Measurements from ENCODE around the gene COPZ2. TPM values are rescaled to one million over a fixed set of nuclear protein-coding genes. Genes with fewer than 3 reads are reported as not detected.
"Not testable (repeated sequence)": the region's sequence is repeated elsewhere in the genome, so short reads cannot be mapped to it uniquely, and the experiment has no call there.

COPZ2 gene, protein sequence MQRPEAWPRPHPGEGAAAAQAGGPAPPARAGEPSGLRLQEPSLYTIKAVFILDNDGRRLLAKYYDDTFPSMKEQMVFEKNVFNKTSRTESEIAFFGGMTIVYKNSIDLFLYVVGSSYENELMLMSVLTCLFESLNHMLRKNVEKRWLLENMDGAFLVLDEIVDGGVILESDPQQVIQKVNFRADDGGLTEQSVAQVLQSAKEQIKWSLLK
- total RNA-seq (5.5 TPM), polyA plus RNA-seq (16.3 TPM)
- long read RNA-seq, donor 1, result 0 reads
- long read RNA-seq, donor 2, result 0 reads
- long read RNA-seq, donor 3, partial matches to known transcripts, result 0 of 2 reads
- long read RNA-seq, donor 3, other reads (novel, unspliced or antisense), result 0 of 2 reads
- long read RNA-seq, donor 4, partial matches to known transcripts, result 0 of 4 reads
- long read RNA-seq, donor 4, other reads (novel, unspliced or antisense), result 0 of 4 reads
- long read RNA-seq, donor 5, partial matches to known transcripts, result 0 of 4 reads
- long read RNA-seq, donor 5, other reads (novel, unspliced or antisense), result 0 of 4 reads
- long read RNA-seq, donor 6, result 0 reads
- long read RNA-seq, donor 7, partial matches to known transcripts, result 0 of 2 reads
- long read RNA-seq, donor 7, other reads (novel, unspliced or antisense), result 0 of 2 reads
- long read RNA-seq, donor 8, result 0 reads
- long read RNA-seq, donor 9, partial matches to known transcripts, result 0 of 1 reads
- long read RNA-seq, donor 9, other reads (novel, unspliced or antisense), result 0 of 1 reads
- long read RNA-seq, donor 10, result 0 reads

DNA sequence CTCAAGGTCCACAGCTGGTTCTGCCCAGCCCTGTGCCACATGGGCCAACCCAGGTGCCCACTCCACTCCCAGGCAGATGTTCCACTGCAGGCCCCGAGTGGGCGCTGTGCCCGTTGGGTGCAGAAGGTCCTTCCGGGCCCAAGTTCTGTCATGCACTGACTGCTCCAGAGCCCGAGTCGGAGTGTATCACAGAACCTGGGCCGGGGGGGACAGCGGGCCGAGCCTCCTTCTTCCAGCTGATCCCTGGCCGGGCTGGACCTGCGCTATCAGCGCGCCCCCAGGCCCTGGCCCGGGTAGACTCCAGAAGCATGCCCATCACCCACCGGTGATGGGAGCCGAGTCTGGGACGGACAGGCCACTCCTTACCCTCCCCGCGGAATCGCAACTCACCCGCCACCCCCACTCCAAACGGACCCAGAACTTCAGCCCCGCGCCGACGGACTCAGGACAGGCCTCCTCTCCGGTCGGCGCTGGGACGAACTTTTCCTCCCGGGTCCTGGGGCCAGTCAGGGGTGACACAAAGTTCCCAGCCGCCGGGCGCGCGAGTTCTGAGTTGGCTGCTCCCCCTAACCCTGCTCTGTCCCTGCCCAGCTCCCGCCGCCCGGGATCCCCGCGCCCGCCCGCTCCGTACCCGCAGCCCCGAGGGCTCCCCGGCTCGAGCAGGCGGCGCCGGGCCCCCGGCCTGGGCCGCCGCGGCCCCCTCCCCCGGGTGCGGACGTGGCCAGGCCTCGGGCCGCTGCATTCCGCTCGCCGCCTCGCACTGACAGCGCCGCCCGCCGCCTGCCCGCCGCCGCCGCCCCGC is at the start of gene COPZ2:
Gene COPZ2 (minus strand): TSS at position 762 of the 802 bp plus-strand sequence. CDS start 20 bp downstream, at position 742.
- Histone ChIP-seq H3K27ac (ENCODE audit: low read depth in 1 of 2, low read length in 1 of 2) (no peak within 1 kb of the TSS), H3K4me1 (ENCODE audit: control insufficient read depth in 2 of 2, insufficient read depth in 2 of 2, low read length in 2 of 2) (peaks cover 4 to 12% of the 10 kb centered on the region in 2 donors), H3K27me3 (ENCODE audit: control insufficient read depth in 2 of 2, insufficient read depth in 1 of 2, low read length in 1 of 2) (peaks cover 24 to 87% of the 10 kb centered on the region in 2 donors), H3K36me3 (ENCODE audit: control insufficient read depth in 2 of 2, insufficient read depth in 2 of 2, low read length in 1 of 2) (no peaks in the 10 kb centered on the region), H3K9me3 (ENCODE audit: control insufficient read depth in 2 of 2, insufficient read depth in 1 of 2, low read length in 1 of 2) (peaks cover 0 to 3% of the 10 kb centered on the region in 2 donors), H3K4me3 (ENCODE audit: low read length in 2 of 2) (peak within 1 kb of the TSS; percentile 39 to 60)
- 3% methylated on average over 73 of the region's 73 CpGs for WGBS
- DNase-seq (ENCODE audit: low read depth in 6 of 9, low spot score in 9 of 9), result peak in 1 of 9 donors; percentile 49

DNA sequence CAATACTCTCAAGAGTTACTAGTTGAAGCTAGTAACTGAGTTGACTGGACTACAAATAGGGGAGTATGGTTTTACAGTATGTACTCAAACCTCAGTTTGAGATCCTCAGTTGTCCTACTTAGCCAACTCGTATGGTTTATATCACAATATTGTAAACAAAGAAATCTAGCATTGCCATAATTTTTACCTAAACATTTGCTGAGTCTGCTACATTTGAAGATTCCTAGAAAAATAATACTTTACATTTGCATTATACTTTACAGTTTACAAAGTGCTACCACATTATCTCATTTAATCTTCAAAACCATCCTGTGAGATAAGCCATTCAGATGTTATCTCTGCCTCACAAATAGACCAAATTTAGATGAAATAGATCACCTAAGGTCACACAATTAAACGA is 47.3 kb upstream of the COPZ2 start:
- DNase-seq (ENCODE audit: low read depth in 6 of 9, low spot score in 9 of 9), result no peak
- H3K27ac ChIP-seq (ENCODE audit: low read depth in 1 of 2, low read length in 1 of 2), result no peak overlapping the region
- 79% methylated on average over 2 of the region's 2 CpGs for WGBS

DNA sequence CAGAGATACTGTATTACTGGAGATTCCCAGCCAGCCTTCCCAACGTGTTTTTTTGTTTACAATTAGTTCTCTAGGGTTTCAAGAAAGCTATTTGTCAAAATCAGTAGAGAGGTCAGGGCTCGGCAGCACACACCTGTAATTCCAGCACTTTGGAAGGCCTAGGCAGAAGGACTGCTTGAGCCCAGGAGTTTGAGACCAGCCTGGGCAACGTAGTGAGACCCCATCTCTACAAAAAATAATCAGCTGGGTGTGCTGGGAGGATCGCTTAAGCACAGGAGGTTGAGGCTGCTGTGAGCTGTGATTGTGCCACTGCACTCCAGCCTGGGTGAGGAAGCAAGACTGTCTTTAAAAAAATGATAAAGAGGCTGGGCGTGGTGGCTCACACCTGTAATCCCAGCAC is 44.3 kb upstream of the COPZ2 start:
- no peaks in the 10 kb centered on the region for H3K4me1 ChIP-seq (ENCODE audit: control insufficient read depth in 2 of 2, insufficient read depth in 2 of 2, low read length in 2 of 2)
- 95% methylated on average over 5 of the region's 5 CpGs for WGBS
- no peak for DNase-seq (ENCODE audit: low read depth in 6 of 9, low spot score in 9 of 9)
- peaks cover 3 to 4% of the 10 kb centered on the region in 2 donors for H3K36me3 ChIP-seq (ENCODE audit: control insufficient read depth in 2 of 2, insufficient read depth in 2 of 2, low read length in 1 of 2)
- H3K27ac ChIP-seq (ENCODE audit: low read depth in 1 of 2, low read length in 1 of 2), result no peak overlapping the region
- H3K9me3 ChIP-seq (ENCODE audit: control insufficient read depth in 2 of 2, insufficient read depth in 1 of 2, low read length in 1 of 2), result no peaks in the 10 kb centered on the region
- no peaks in the 10 kb centered on the region for H3K27me3 ChIP-seq (ENCODE audit: control insufficient read depth in 2 of 2, insufficient read depth in 1 of 2, low read length in 1 of 2)
- H3K4me3 ChIP-seq (ENCODE audit: low read length in 2 of 2), result no peak overlapping the region

More for the DNA sequence above, 47.3 kb upstream of the COPZ2 start:
- no peaks in the 10 kb centered on the region for H3K9me3 ChIP-seq (ENCODE audit: control insufficient read depth in 2 of 2, insufficient read depth in 1 of 2, low read length in 1 of 2)
- H3K36me3 ChIP-seq (ENCODE audit: control insufficient read depth in 2 of 2, insufficient read depth in 2 of 2, low read length in 1 of 2), result peaks cover 0 to 3% of the 10 kb centered on the region in 2 donors
- H3K27me3 ChIP-seq (ENCODE audit: control insufficient read depth in 2 of 2, insufficient read depth in 1 of 2, low read length in 1 of 2), result no peaks in the 10 kb centered on the region
- H3K4me1 ChIP-seq (ENCODE audit: control insufficient read depth in 2 of 2, insufficient read depth in 2 of 2, low read length in 2 of 2), result no peaks in the 10 kb centered on the region
- no peak overlapping the region for H3K4me3 ChIP-seq (ENCODE audit: low read length in 2 of 2)

DNA sequence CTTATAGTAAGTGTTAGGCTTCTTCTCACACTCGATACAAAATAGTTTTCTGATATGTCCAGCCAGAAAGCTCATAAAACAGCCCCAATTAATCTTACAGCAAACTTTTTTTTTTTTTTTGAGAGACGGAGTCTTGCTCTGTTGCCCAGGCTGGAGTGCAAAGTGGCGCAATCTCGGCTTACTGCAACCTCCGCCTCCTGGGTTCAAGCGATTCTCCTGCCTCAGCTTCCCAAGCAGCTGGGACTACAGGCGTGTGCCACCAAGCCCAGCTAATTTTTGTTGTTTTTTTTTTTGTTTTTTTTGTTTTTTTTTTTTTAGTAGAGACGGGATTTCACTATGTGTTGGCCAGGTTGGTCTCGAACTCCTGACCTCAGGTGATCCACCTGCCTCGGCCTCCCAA is 39.6 kb upstream of the COPZ2 start:
- H3K4me3 ChIP-seq (ENCODE audit: low read length in 2 of 2); DNase-seq (ENCODE audit: low read depth in 6 of 9, low spot score in 9 of 9); H3K9me3 ChIP-seq (ENCODE audit: control insufficient read depth in 2 of 2, insufficient read depth in 1 of 2, low read length in 1 of 2); H3K27ac ChIP-seq (ENCODE audit: low read depth in 1 of 2, low read length in 1 of 2); H3K4me1 ChIP-seq (ENCODE audit: control insufficient read depth in 2 of 2, insufficient read depth in 2 of 2, low read length in 2 of 2); H3K27me3 ChIP-seq (ENCODE audit: control insufficient read depth in 2 of 2, insufficient read depth in 1 of 2, low read length in 1 of 2): not testable (repeated sequence)
- WGBS, result 98% methylated on average over 10 of the region's 10 CpGs
- H3K36me3 ChIP-seq (ENCODE audit: control insufficient read depth in 2 of 2, insufficient read depth in 2 of 2, low read length in 1 of 2), result peaks cover 19 to 38% of the 10 kb centered on the region in 2 donors

DNA sequence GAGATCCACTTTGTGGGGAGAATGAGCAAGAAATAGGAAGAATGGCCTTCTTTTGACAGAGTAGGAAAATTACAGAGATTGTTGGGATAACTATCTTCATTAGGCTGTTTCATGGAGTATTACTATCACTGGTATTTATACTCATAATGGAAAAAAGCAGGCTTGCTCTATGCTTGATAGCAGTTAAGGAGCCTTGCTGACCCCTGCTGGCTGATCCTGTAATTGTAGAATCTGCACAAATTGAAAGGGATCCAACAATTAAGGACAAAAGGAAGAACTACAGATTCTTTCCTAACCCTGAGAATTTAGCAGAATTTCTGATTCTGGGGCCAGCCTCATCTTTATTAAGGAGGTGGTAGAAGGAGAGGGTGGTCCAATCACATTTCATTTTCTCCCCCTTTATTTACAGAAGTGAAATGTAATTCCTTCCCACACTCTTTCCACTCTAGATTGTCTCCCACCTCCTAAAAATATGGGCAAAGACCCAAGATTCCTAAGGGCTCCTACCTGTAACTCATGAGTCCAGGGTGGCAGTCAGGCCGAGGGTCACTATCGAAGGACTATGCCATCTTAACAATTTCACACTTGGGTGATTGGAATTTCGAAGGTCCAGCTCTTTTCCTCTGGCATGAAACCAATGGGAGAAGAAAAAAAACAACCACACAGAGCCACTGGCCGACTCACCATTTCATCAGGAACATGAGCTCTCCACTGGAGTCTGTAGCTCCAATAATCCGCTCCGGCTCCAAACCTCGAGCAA is 36.9 kb upstream of the COPZ2 start:
- Histone ChIP-seq H3K9me3 (ENCODE audit: control insufficient read depth in 2 of 2, insufficient read depth in 1 of 2, low read length in 1 of 2) (no peaks in the 10 kb centered on the region), H3K27me3 (ENCODE audit: control insufficient read depth in 2 of 2, insufficient read depth in 1 of 2, low read length in 1 of 2) (no peaks in the 10 kb centered on the region), H3K4me3 (ENCODE audit: low read length in 2 of 2) (no peak overlapping the region), H3K27ac (ENCODE audit: low read depth in 1 of 2, low read length in 1 of 2) (no peak overlapping the region), H3K36me3 (ENCODE audit: control insufficient read depth in 2 of 2, insufficient read depth in 2 of 2, low read length in 1 of 2) (peaks cover 38 to 62% of the 10 kb centered on the region in 2 donors), H3K4me1 (ENCODE audit: control insufficient read depth in 2 of 2, insufficient read depth in 2 of 2, low read length in 2 of 2) (no peaks in the 10 kb centered on the region)
- DNase-seq (ENCODE audit: low read depth in 6 of 9, low spot score in 9 of 9), result peak; percentile 26 to 81 (median 59)
- whole genome bisulfite sequencing, result 93% methylated on average over 7 of the region's 7 CpGs

DNA sequence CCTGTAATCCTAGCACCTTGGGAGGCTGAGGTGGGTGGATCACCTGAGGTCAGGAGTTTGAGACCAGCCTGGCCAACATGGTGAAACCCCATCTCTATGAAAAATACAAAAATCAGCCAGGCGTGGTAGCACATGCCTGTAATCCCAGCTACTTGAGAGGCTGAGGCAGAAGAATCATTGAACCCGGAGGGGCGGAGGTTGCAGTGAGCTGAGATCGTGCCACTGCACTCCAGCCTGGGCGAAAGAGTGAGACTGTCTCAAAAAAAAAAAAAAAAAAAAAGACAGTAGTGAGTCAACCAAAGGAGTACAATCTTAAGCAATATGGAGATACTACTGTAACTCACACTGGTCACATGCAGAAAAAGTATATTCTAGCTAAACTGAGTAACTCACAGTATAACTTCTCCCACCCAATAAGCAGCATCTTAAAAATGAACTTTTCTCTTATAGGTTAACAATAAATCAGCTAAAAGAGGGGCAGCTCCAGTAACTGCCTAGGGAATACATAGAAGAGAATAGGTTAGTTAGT is 36.0 kb upstream of the COPZ2 start:
- H3K27me3 ChIP-seq (ENCODE audit: control insufficient read depth in 2 of 2, insufficient read depth in 1 of 2, low read length in 1 of 2); H3K4me3 ChIP-seq (ENCODE audit: low read length in 2 of 2); DNase-seq (ENCODE audit: low read depth in 6 of 9, low spot score in 9 of 9); H3K4me1 ChIP-seq (ENCODE audit: control insufficient read depth in 2 of 2, insufficient read depth in 2 of 2, low read length in 2 of 2); H3K9me3 ChIP-seq (ENCODE audit: control insufficient read depth in 2 of 2, insufficient read depth in 1 of 2, low read length in 1 of 2): not testable (repeated sequence)
- H3K36me3 ChIP-seq (ENCODE audit: control insufficient read depth in 2 of 2, insufficient read depth in 2 of 2, low read length in 1 of 2), result peaks cover 42 to 66% of the 10 kb centered on the region in 2 donors
- 96% methylated on average over 5 of the region's 5 CpGs for WGBS
- H3K27ac ChIP-seq (ENCODE audit: low read depth in 1 of 2, low read length in 1 of 2), result peak overlapping the region in 1 of 2 donors; percentile 1

DNA sequence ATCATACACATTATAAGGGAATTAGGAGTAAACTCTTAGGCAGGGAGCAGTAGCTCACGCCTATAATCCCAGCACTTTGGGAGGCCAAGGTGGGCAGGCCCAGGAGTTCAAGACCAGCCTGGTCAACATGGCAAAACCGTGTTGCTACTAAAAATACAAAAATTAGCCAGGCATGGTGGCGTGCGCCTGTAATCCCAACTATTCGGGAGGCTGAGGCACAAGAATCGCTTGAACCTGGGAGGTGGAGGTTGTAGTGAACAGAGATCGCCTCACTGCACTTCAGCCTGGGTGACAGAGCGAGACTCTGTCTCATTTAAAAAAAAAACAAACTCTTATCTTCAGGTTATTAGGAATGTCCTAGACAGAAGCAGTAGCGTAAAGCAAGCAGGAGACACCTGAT is 35.2 kb upstream of the COPZ2 start:
- not testable (repeated sequence) for H3K4me3 ChIP-seq (ENCODE audit: low read length in 2 of 2); H3K27me3 ChIP-seq (ENCODE audit: control insufficient read depth in 2 of 2, insufficient read depth in 1 of 2, low read length in 1 of 2); H3K9me3 ChIP-seq (ENCODE audit: control insufficient read depth in 2 of 2, insufficient read depth in 1 of 2, low read length in 1 of 2); H3K4me1 ChIP-seq (ENCODE audit: control insufficient read depth in 2 of 2, insufficient read depth in 2 of 2, low read length in 2 of 2); H3K27ac ChIP-seq (ENCODE audit: low read depth in 1 of 2, low read length in 1 of 2); DNase-seq (ENCODE audit: low read depth in 6 of 9, low spot score in 9 of 9)
- WGBS, result 96% methylated on average over 9 of the region's 9 CpGs
- peaks cover 45 to 70% of the 10 kb centered on the region in 2 donors for H3K36me3 ChIP-seq (ENCODE audit: control insufficient read depth in 2 of 2, insufficient read depth in 2 of 2, low read length in 1 of 2)

DNA sequence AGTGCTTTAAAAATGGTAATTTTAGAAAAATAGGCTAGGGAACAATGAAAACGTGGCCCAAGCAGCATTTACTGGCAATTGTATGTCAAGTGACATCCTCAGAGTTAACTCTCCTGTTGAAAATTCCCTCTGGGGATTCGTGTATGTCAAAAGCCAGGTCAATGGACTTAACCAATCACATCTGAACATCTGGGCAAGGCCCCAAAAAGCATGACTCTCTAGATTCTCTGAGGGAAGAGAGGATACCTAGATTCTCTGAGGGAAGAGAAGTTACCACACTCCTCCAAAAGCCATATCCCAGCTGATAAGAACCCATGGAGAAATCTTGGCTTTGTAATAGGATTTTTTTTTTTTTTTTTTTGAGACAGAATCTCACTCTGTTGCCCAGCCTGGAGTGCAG is 34.1 kb upstream of the COPZ2 start:
- no peak for DNase-seq (ENCODE audit: low read depth in 6 of 9, low spot score in 9 of 9)
- Histone ChIP-seq H3K27me3 (ENCODE audit: control insufficient read depth in 2 of 2, insufficient read depth in 1 of 2, low read length in 1 of 2) (no peaks in the 10 kb centered on the region), H3K4me1 (ENCODE audit: control insufficient read depth in 2 of 2, insufficient read depth in 2 of 2, low read length in 2 of 2) (no peaks in the 10 kb centered on the region), H3K27ac (ENCODE audit: low read depth in 1 of 2, low read length in 1 of 2) (no peak overlapping the region), H3K9me3 (ENCODE audit: control insufficient read depth in 2 of 2, insufficient read depth in 1 of 2, low read length in 1 of 2) (no peaks in the 10 kb centered on the region), H3K4me3 (ENCODE audit: low read length in 2 of 2) (no peak overlapping the region), H3K36me3 (ENCODE audit: control insufficient read depth in 2 of 2, insufficient read depth in 2 of 2, low read length in 1 of 2) (peaks cover 41 to 73% of the 10 kb centered on the region in 2 donors)
- 96% methylated on average over 2 of the region's 2 CpGs for WGBS
